H9 (cell line): Measurements from ENCODE around the gene SNCA. TPM values are rescaled to one million over a fixed set of nuclear protein-coding genes. Genes with fewer than 3 reads are reported as not detected.

ENCODE experiments used
- DNase-seq: peaks from one replicate; pipeline ENCODE4 v3.0.0-alpha.2; 2017
- H2AFZ ChIP-seq: one replicate; pipeline ENCODE4 v1.6.1; 2013; ENCODE audit warnings: mild to moderate bottlenecking, low read length, control low read depth, moderate library complexity
- H2AK5ac ChIP-seq: 2 replicates; pipeline ENCODE4 v1.6.1; 2013; ENCODE audit warnings: low read length, control low read depth, mixed read lengths; ENCODE audit not compliant: insufficient read length
- H2BK120ac ChIP-seq: one replicate; pipeline ENCODE4 v1.6.1; 2013; ENCODE audit warnings: low read depth, mild to moderate bottlenecking, low read length, control low read depth, inconsistent platforms; ENCODE audit not compliant: poor library complexity, severe bottlenecking
- H2BK12ac ChIP-seq: 2 replicates; pipeline ENCODE4 v1.6.1; 2013; ENCODE audit warnings: low read length, control low read depth, mixed read lengths, low read depth; ENCODE audit not compliant: insufficient read length
- H2BK15ac ChIP-seq: 2 replicates; pipeline ENCODE4 v1.6.1; 2013; ENCODE audit warnings: low read depth, low read length, control low read depth
- H2BK20ac ChIP-seq: one replicate; pipeline ENCODE4 v1.6.1; 2013; ENCODE audit warnings: low read depth, mild to moderate bottlenecking, low read length, control low read depth, inconsistent platforms; ENCODE audit not compliant: poor library complexity, severe bottlenecking
- H2BK5ac ChIP-seq: 2 replicates; pipeline ENCODE4 v1.6.1; 2013; ENCODE audit warnings: low read length, control low read depth, mixed read lengths; ENCODE audit not compliant: insufficient read length
- H3K14ac ChIP-seq: 2 replicates; pipeline ENCODE4 v1.6.1; 2013; ENCODE audit warnings: low read length, control low read depth; ENCODE audit not compliant: insufficient read depth
- H3K18ac ChIP-seq: 2 replicates; pipeline ENCODE4 v1.6.1; 2013; ENCODE audit warnings: low read depth, mild to moderate bottlenecking, mixed read lengths, low read length, control low read depth; ENCODE audit not compliant: insufficient read length
- H3K23ac ChIP-seq: 2 replicates; pipeline ENCODE4 v1.6.1; 2013; ENCODE audit warnings: low read length, control low read depth, mixed read lengths, low read depth; ENCODE audit not compliant: insufficient read length
- H3K23me2 ChIP-seq: 2 replicates; pipeline ENCODE4 v1.6.1; 2013; ENCODE audit warnings: low read depth, mild to moderate bottlenecking, mixed read lengths, low read length, control low read depth; ENCODE audit not compliant: insufficient read length, poor library complexity, severe bottlenecking
- H3K27ac ChIP-seq: 2 replicates; pipeline ENCODE4 v1.5.1; 2013; ENCODE audit warnings: low read length, control low read depth, mixed read lengths, low read depth; ENCODE audit not compliant: insufficient read length
- H3K27me3 ChIP-seq: 2 replicates; pipeline ENCODE4 v1.6.1; 2013; ENCODE audit warnings: low read length, control low read depth, inconsistent platforms; ENCODE audit not compliant: insufficient read depth
- H3K4ac ChIP-seq: 2 replicates; pipeline ENCODE4 v1.6.1; 2013; ENCODE audit warnings: low read depth, mild to moderate bottlenecking, control low read depth, inconsistent platforms, low read length, moderate library complexity
- H3K4me1 ChIP-seq: 2 replicates; pipeline ENCODE4 v1.6.1; 2013; ENCODE audit warnings: low read length, control low read depth, inconsistent platforms; ENCODE audit not compliant: insufficient read depth
- H3K4me2 ChIP-seq: 2 replicates; pipeline ENCODE4 v1.6.1; 2013; ENCODE audit warnings: low read length, control low read depth, mixed read lengths; ENCODE audit not compliant: insufficient read length, insufficient read depth
- H3K56ac ChIP-seq: 2 replicates; pipeline ENCODE4 v1.6.1; 2013; ENCODE audit warnings: low read depth, mild to moderate bottlenecking, mixed read lengths, low read length, control low read depth; ENCODE audit not compliant: insufficient read length
- H3K79me1 ChIP-seq: 2 replicates; pipeline ENCODE4 v1.6.1; 2013; ENCODE audit warnings: low read depth, mild to moderate bottlenecking, moderate library complexity, low read length, control low read depth, inconsistent platforms; ENCODE audit not compliant: insufficient read depth, poor library complexity, severe bottlenecking
- H3K79me2 ChIP-seq: 2 replicates; pipeline ENCODE4 v1.6.1; 2013; ENCODE audit warnings: low read length, control low read depth, inconsistent platforms; ENCODE audit not compliant: insufficient read depth
- H3K9ac ChIP-seq: 2 replicates; pipeline ENCODE4 v1.6.1; 2013; ENCODE audit warnings: low read length, control low read depth, mixed read lengths; ENCODE audit not compliant: insufficient read length; ENCODE audit errors: extremely low read depth
- H3K9me3 ChIP-seq: one replicate; pipeline ENCODE4 v1.6.1; 2013; ENCODE audit warnings: low read depth, low read length, inconsistent platforms; ENCODE audit not compliant: control insufficient read depth
- H3T11ph ChIP-seq: one replicate; pipeline ENCODE4 v1.6.1; 2013; ENCODE audit warnings: mild to moderate bottlenecking, low read length, control low read depth, inconsistent platforms
- H4K20me1 ChIP-seq: one replicate; pipeline ENCODE4 v1.6.1; 2013; ENCODE audit not compliant: control insufficient read depth, insufficient read length, insufficient read depth
- H4K5ac ChIP-seq: 2 replicates; pipeline ENCODE4 v1.6.1; 2013; ENCODE audit warnings: low read depth, mild to moderate bottlenecking, mixed read lengths, low read length, control low read depth; ENCODE audit not compliant: insufficient read length
- H4K8ac ChIP-seq: replicated peaks from 2 replicates; pipeline ENCODE4 v1.6.1; 2013; ENCODE audit warnings: low read length, control low read depth, mixed read lengths, low read depth; ENCODE audit not compliant: insufficient read length
- H4K91ac ChIP-seq: 2 replicates; pipeline ENCODE4 v1.6.1; 2013; ENCODE audit warnings: low read depth, mild to moderate bottlenecking, moderate library complexity, mixed read lengths, low read length, control low read depth; ENCODE audit not compliant: insufficient read length
- H3K27ac Mint-ChIP-seq, 3 experiments: 2 replicates in 2 of 3; 3 replicates in 1 of 3; pipeline ENCODE4 v1.8.0; 2020 to 2021; ENCODE audit warnings: mixed read lengths in 3 of 3, mild to moderate bottlenecking in 1 of 3, moderate library complexity in 1 of 3
- H3K27me3 Mint-ChIP-seq: 2 replicates; pipeline ENCODE4 v1.8.0; 2021; ENCODE audit warnings: low read depth, mild to moderate bottlenecking, moderate library complexity, mixed read lengths
- H3K36me3 Mint-ChIP-seq, 3 experiments: 2 replicates in 2 of 3; 3 replicates in 1 of 3; pipeline ENCODE4 v1.8.0; 2020 to 2021; ENCODE audit warnings: low read depth in 3 of 3, mixed read lengths in 3 of 3; ENCODE audit not compliant: insufficient read depth in 1 of 3
- H3K4me1 Mint-ChIP-seq, 2 experiments: 2 replicates each; pipeline ENCODE4 v1.8.0; 2020; ENCODE audit warnings: mixed read lengths in 2 of 2
- H3K4me3 Mint-ChIP-seq, 2 experiments: 2 replicates in 1 of 2; 3 replicates in 1 of 2; pipeline ENCODE4 v1.8.0; 2020 to 2021; ENCODE audit warnings: mild to moderate bottlenecking in 2 of 2, mixed read lengths in 2 of 2, moderate library complexity in 1 of 2
- H3K9me3 Mint-ChIP-seq, 2 experiments: 2 replicates in 1 of 2; 3 replicates in 1 of 2; pipeline ENCODE4 v1.8.0; 2020; ENCODE audit warnings: mild to moderate bottlenecking in 2 of 2, mixed read lengths in 2 of 2, moderate library complexity in 1 of 2
- WGBS: extraction: QIAGEN DNeasy Blood & Tissue Kit; methylation state at CpG from one replicate; pipeline ENCODE4 v1.1.7; 2013; ENCODE audit warnings: missing lambda C conversion rate, low lambda C conversion rate, mixed read lengths; ENCODE audit not compliant: insufficient read length; ENCODE audit errors: extremely low coverage; 5-methylcytosine and 5-hydroxymethylcytosine counted together
- total RNA-seq: library from RNA; stranded (reverse); gene quantifications from 2 replicates; pipeline ENCODE4 v1.2.1, GENCODE V29; 2021
- TF ChIP-seq, protein P1 (sequence below): fragments of 200-600 bp; sonication (generic); conservative IDR thresholded peaks from 3 replicates; pipeline ENCODE4 v1.8.0; 2021; ENCODE audit warnings: antibody characterized with exemption, mild to moderate bottlenecking

SNCA gene
- total RNA-seq, 1 experiment from 2014 or later = 8.5 TPM

- no peaks in the 10 kb centered on the region for H3K23me2 ChIP-seq
- TF ChIP-seq, protein P1, sequence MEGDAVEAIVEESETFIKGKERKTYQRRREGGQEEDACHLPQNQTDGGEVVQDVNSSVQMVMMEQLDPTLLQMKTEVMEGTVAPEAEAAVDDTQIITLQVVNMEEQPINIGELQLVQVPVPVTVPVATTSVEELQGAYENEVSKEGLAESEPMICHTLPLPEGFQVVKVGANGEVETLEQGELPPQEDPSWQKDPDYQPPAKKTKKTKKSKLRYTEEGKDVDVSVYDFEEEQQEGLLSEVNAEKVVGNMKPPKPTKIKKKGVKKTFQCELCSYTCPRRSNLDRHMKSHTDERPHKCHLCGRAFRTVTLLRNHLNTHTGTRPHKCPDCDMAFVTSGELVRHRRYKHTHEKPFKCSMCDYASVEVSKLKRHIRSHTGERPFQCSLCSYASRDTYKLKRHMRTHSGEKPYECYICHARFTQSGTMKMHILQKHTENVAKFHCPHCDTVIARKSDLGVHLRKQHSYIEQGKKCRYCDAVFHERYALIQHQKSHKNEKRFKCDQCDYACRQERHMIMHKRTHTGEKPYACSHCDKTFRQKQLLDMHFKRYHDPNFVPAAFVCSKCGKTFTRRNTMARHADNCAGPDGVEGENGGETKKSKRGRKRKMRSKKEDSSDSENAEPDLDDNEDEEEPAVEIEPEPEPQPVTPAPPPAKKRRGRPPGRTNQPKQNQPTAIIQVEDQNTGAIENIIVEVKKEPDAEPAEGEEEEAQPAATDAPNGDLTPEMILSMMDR = no peak
- no peak overlapping the region for H3K27ac ChIP-seq
- H3K9me3 ChIP-seq = no peaks in the 10 kb centered on the region
- no CpG with 5 or more reads among the region's 3 CpGs for WGBS
- H3K9ac ChIP-seq = no peak overlapping the region
- no peaks in the 10 kb centered on the region for H3K4me1 ChIP-seq
- no peak overlapping the region for H2BK5ac ChIP-seq
- H2BK15ac ChIP-seq = no peak overlapping the region
- DNase-seq = no peak
- no peak overlapping the region for H2BK12ac ChIP-seq
- no peak overlapping the region for H3K18ac ChIP-seq
- H3K4me2 ChIP-seq = no peak overlapping the region
- H2AFZ ChIP-seq = no peak overlapping the region
- no peak overlapping the region for H3K27ac Mint-ChIP-seq
- no peak overlapping the region for H2AK5ac ChIP-seq
- no peak overlapping the region for H4K91ac ChIP-seq
- H3K4me1 Mint-ChIP-seq = no peaks in the 10 kb centered on the region
- H3K56ac ChIP-seq = no peak overlapping the region
- H4K8ac ChIP-seq = no peak overlapping the region
- H2BK20ac ChIP-seq = no peak overlapping the region
- no peaks in the 10 kb centered on the region for H3K79me2 ChIP-seq
- no peaks in the 10 kb centered on the region for H3K27me3 ChIP-seq
- no peak overlapping the region; the same call in 1 of the 2 replicates for H3K14ac ChIP-seq
- no peak overlapping the region for H3T11ph ChIP-seq
- H4K5ac ChIP-seq = no peak overlapping the region
- H3K36me3 Mint-ChIP-seq = no peaks in the 10 kb centered on the region
- H3K23ac ChIP-seq = no peak overlapping the region
- H3K27me3 Mint-ChIP-seq = no peaks in the 10 kb centered on the region
- H3K79me1 ChIP-seq = no peaks in the 10 kb centered on the region
- H3K4ac ChIP-seq = no peak overlapping the region
- no peak overlapping the region for H2BK120ac ChIP-seq
- no peaks in the 10 kb centered on the region for H4K20me1 ChIP-seq
- no peak overlapping the region for H3K4me3 Mint-ChIP-seq
- no peaks in the 10 kb centered on the region for H3K9me3 Mint-ChIP-seq
These were observed 74.7 kb downstream of the SNCA start for GRCh38 chr4:89762311-89762710.
